IMR-90 (cell line): ENCODE results near the gene QSOX2. TPM values are rescaled to one million over a fixed set of nuclear protein-coding genes. Genes with fewer than 3 reads are reported as not detected.

Experiments
- ATAC-seq: fragments of 200-7000 bp; cut with Tn5 transposase; 2 replicates; pipeline ENCODE4 v1.9.1; 2020; ENCODE audit warnings: low read depth, mild to moderate bottlenecking, moderate library complexity
- BruUV-seq: library from RNA; stranded (reverse); fragments of 400-500 nt; replicated peaks from 2 replicates; lab custom pipeline; 2021; lab: Mats Ljungman, UMichigan
- CTCF ChIA-PET: fragments of 300-600 bp; formaldehyde crosslinking; extraction: SDS; loops from one replicate; lab custom pipeline; 2021; ENCODE audit warnings: antibody characterized with exemption; lab: Yijun Ruan, JAX
- POLR2A ChIA-PET: fragments of 300-600 bp; sonication (Branson Sonifier 250); formaldehyde crosslinking; loops from one replicate; lab custom pipeline; 2022; ENCODE audit warnings: antibody characterized with exemption; ENCODE audit not compliant: unreplicated experiment; lab: Charles Lee
- DNase-seq: peaks from one replicate; pipeline ENCODE4 v3.0.0; 2013
- H2AFZ ChIP-seq: replicated peaks from 2 replicates; pipeline ENCODE3; 2013; ENCODE audit warnings: low read length, mild to moderate bottlenecking; ENCODE audit not compliant: poor library complexity
- H2AK5ac ChIP-seq: 2 replicates; pipeline ENCODE4 v1.6.1; 2013; ENCODE audit warnings: low read depth, low read length, inconsistent platforms
- H2AK9ac ChIP-seq: replicated peaks from 2 replicates; pipeline ENCODE3; 2013; ENCODE audit warnings: mild to moderate bottlenecking, low read depth, low read length, moderate library complexity; ENCODE audit not compliant: poor library complexity
- H2BK120ac ChIP-seq: 2 replicates; pipeline ENCODE4 v1.6.1; 2013; ENCODE audit warnings: low read depth, low read length, inconsistent platforms
- H2BK15ac ChIP-seq: 3 replicates; pipeline ENCODE4 v1.6.1; 2013; ENCODE audit warnings: low read depth, low read length, inconsistent platforms
- H2BK20ac ChIP-seq: 2 replicates; pipeline ENCODE4 v1.6.1; 2013; ENCODE audit warnings: low read depth, mild to moderate bottlenecking, inconsistent platforms, low read length, moderate library complexity
- H2BK5ac ChIP-seq: 2 replicates; pipeline ENCODE4 v1.6.1; 2013; ENCODE audit warnings: mild to moderate bottlenecking, low read depth, low read length, inconsistent platforms; ENCODE audit not compliant: poor library complexity, severe bottlenecking
- H3K14ac ChIP-seq: replicated peaks from 2 replicates; pipeline ENCODE4 v1.6.1; 2013; ENCODE audit warnings: low read depth, low read length, inconsistent platforms
- H3K18ac ChIP-seq: 2 replicates; pipeline ENCODE4 v1.6.1; 2013; ENCODE audit warnings: low read depth, low read length, control low read depth
- H3K23ac ChIP-seq: 2 replicates; pipeline ENCODE4 v1.6.1; 2013; ENCODE audit warnings: low read depth, low read length, inconsistent platforms
- H3K27ac ChIP-seq: 2 replicates; pipeline ENCODE4 v1.5.1; 2013; ENCODE audit warnings: mild to moderate bottlenecking, control low read depth, low read length; ENCODE audit not compliant: insufficient read depth
- H3K27me3 ChIP-seq: 2 replicates; pipeline ENCODE4 v1.6.1; 2013; ENCODE audit warnings: low read length; ENCODE audit not compliant: control insufficient read depth, insufficient read depth
- H3K36me3 ChIP-seq: 2 replicates; pipeline ENCODE4 v1.6.1; 2013; ENCODE audit warnings: low read length, mixed read lengths; ENCODE audit not compliant: control insufficient read depth, insufficient read depth
- H3K4ac ChIP-seq: 2 replicates; pipeline ENCODE4 v1.6.1; 2013; ENCODE audit warnings: low read depth, low read length, inconsistent platforms
- H3K4me1 ChIP-seq: 2 replicates; pipeline ENCODE4 v1.6.1; 2013; ENCODE audit warnings: low read length, mixed read lengths; ENCODE audit not compliant: control insufficient read depth, insufficient read depth
- H3K4me2 ChIP-seq: 2 replicates; pipeline ENCODE4 v1.6.1; 2013; ENCODE audit warnings: low read depth, mild to moderate bottlenecking, control low read depth, low read length, moderate library complexity
- H3K4me3 ChIP-seq: 2 replicates; pipeline ENCODE4 v1.5.1; 2013; ENCODE audit warnings: low read depth, mild to moderate bottlenecking, control low read depth, low read length, moderate library complexity; ENCODE audit not compliant: insufficient read depth
- H3K56ac ChIP-seq: 2 replicates; pipeline ENCODE4 v1.6.1; 2013; ENCODE audit warnings: low read length, inconsistent platforms; ENCODE audit not compliant: insufficient read depth; ENCODE audit errors: extremely low read depth
- H3K79me1 ChIP-seq, 2 experiments: 2 replicates each; pipeline ENCODE4 v1.6.1; 2013; ENCODE audit warnings: low read length in 2 of 2, inconsistent platforms in 1 of 2, low read depth in 1 of 2
- H3K9ac ChIP-seq: 2 replicates; pipeline ENCODE4 v1.6.1; 2013; ENCODE audit warnings: low read depth, low read length, control low read depth
- H3K9me1 ChIP-seq: 2 replicates; pipeline ENCODE4 v1.6.1; 2013; ENCODE audit warnings: low read length, inconsistent platforms; ENCODE audit not compliant: insufficient read depth
- H3K9me3 ChIP-seq: 2 replicates; pipeline ENCODE4 v1.6.1; 2013; ENCODE audit warnings: low read length; ENCODE audit not compliant: control insufficient read depth, insufficient read depth
- H4K20me1 ChIP-seq: 2 replicates; pipeline ENCODE4 v1.6.1; 2013; ENCODE audit warnings: low read length, inconsistent platforms; ENCODE audit not compliant: insufficient read depth
- H4K5ac ChIP-seq: 2 replicates; pipeline ENCODE4 v1.6.1; 2013; ENCODE audit warnings: mild to moderate bottlenecking, low read depth, low read length, control low read depth
- H4K8ac ChIP-seq, 2 experiments: 2 replicates each; pipeline ENCODE4 v1.6.1; 2013; ENCODE audit warnings: low read depth in 2 of 2, low read length in 2 of 2, control low read depth in 1 of 2, inconsistent platforms in 1 of 2
- H4K91ac ChIP-seq: 2 replicates; pipeline ENCODE4 v1.6.1; 2013; ENCODE audit warnings: low read depth, low read length, inconsistent platforms; ENCODE audit not compliant: insufficient read depth
- MXI1 ChIP-seq: IDR thresholded peaks from 2 replicates; pipeline ENCODE4 v1.6.1; 2012; ENCODE audit warnings: low read depth, mild to moderate bottlenecking, low read length, moderate library complexity, borderline replicate concordance
- WGBS, 2 experiments: methylation state at CpG; one replicate each; pipeline versions ENCODE4 v1.1.5 to v1.1.7; 2013; ENCODE audit warnings: missing lambda C conversion rate in 2 of 2; ENCODE audit not compliant: insufficient read length in 1 of 2; ENCODE audit errors: extremely low coverage in 2 of 2; 5-methylcytosine and 5-hydroxymethylcytosine counted together
- dilution Hi-C: fragments of 300-500 bp; cut with HindIII; formaldehyde crosslinking; loops from one replicate; pipeline ENCODE4 v1.14.3; 2018; ENCODE audit warnings: low sequenced_read_pairs; ENCODE audit not compliant: unreplicated experiment
- in situ Hi-C: fragments of 300-500 bp; cut with MboI; formaldehyde crosslinking; loops from 3 replicates; pipeline ENCODE4 v1.14.3; 2019; ENCODE audit warnings: low sequenced_read_pairs, inconsistent platforms, mixed read lengths
- intact Hi-C: fragments of 100-400 bp; cut with micrococcal nuclease; formaldehyde crosslinking; loops from 2 replicates; pipeline ENCODE4 v1.10.0; 2022
- polyA plus RNA-seq, 3 experiments: library from polyadenylated mRNA; depleted of rRNA; stranded (reverse); fragments of >200 nt; gene quantifications; 2 replicates each; pipeline ENCODE4 v1.2.3, GENCODE V29; 2012; ENCODE audit warnings: low replicate concordance in 1 of 3
- total RNA-seq: library from RNA; depleted of rRNA; stranded (reverse); fragments of >200 nt; gene quantifications from 2 replicates; pipeline ENCODE4 v1.2.3, GENCODE V29; 2012

Gene QSOX2
- total and polyA plus RNA-seq, 2 of the 4 experiments (the other 2 are of a cell fraction), result 5.9 to 12.9 TPM

DNA sequence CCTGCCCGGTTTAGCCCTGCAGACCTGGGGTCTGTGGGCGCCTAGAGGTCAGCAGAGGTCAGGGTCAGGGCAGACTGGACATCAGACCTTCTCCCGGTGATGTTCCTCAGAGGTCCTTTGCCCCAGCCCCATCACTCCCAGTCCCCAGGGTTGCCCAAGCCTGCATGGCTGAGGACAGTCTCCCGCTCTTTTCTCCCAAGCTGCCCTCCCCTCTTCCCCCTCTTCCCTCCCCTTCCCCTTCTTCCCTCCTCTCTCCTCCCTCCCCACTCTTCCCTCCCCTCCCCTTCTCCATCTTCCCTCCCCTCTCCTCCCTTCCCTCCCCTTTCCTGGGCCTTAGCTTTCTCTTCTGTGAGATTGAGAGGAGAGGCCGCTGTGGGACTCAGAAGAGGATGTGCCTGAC, 51.1 kb downstream of the QSOX2 start:
- no peak overlapping the region for H3K56ac ChIP-seq
- H3K9me1 ChIP-seq, result no peaks in the 10 kb centered on the region
- H4K20me1 ChIP-seq, result no peaks in the 10 kb centered on the region
- no peak overlapping the region for H3K4me2 ChIP-seq
- no peak overlapping the region for H4K91ac ChIP-seq
- ATAC-seq (no peak), DNase-seq (no peak)
- ChIA-PET CTCF (no interaction called here), POLR2A (interaction anchor here (0.5 kb wide), 1 partner anchor 1123 kb away, joined by 9 read pairs; no protein-coding TSS in a partner anchor)
- no peak overlapping the region for H2AFZ ChIP-seq
- H3K36me3 ChIP-seq, result no peaks in the 10 kb centered on the region
- no peaks in the 10 kb centered on the region for H3K4me1 ChIP-seq
- intact Hi-C loops (no loop called here), dilution Hi-C loops (no loop called here), in situ Hi-C loops (no loop called here)
- no peak overlapping the region for H2AK9ac ChIP-seq
- no peak overlapping the region for H3K18ac ChIP-seq
- H2BK5ac ChIP-seq, result no peak overlapping the region
- H3K14ac ChIP-seq, result no peak overlapping the region
- H3K27me3 ChIP-seq, result peaks cover 88% of the 10 kb centered on the region
- H4K8ac ChIP-seq, result no peak overlapping the region
- no peak overlapping the region for H4K5ac ChIP-seq
- H2BK120ac ChIP-seq, result no peak overlapping the region
- H3K79me1 ChIP-seq, result no peaks in the 10 kb centered on the region
- no peak overlapping the region for H2BK20ac ChIP-seq
- H3K9ac ChIP-seq, result no peak overlapping the region
- no peak overlapping the region for H3K4me3 ChIP-seq
- peaks cover 2% of the 10 kb centered on the region; the same call in 1 of the 2 replicates for H3K9me3 ChIP-seq
- 0% methylated on average over 2 of the region's 5 CpGs; no CpG with 5 or more reads in 1 of the 2 experiments for WGBS, 2 experiments
- H3K4ac ChIP-seq, result no peak overlapping the region
- H2BK15ac ChIP-seq, result no peak overlapping the region
- no peak overlapping the region for H2AK5ac ChIP-seq
- no TSS peak for BruUV-seq
- no peak for TF ChIP-seq MXI1
- no peak overlapping the region for H3K27ac ChIP-seq
- H3K23ac ChIP-seq, result no peak overlapping the region
